ENCODE measurements around the gene LONRF2.
"Not testable (repeated sequence)": the region's sequence is repeated elsewhere in the genome, so short reads cannot be mapped to it uniquely, and the experiment has no call there.

Gene LONRF2

DNA sequence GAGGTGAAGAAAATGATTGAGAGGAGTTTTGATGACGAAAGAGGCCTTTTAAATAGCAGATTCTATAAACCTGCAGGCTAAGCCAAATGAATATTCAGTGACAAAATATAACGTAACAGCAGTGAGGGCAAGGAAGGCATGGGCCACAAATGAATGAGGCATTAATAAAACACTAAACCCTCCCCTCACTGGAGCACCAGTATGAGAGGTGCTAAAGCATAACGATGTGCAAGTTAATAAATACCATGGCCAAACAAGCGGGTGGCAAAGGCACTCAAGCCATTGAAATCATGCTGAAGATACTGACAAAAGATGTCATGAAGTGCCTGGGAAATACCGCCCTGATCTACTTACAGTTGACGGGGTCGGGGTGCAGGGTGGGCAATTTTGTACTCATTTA is 30.2 kb upstream of the LONRF2 start:
- ChIA-PET CTCF (no interaction called here), POLR2A (no interaction called here)
- no peak for DNase-seq (ENCODE audit: low read depth, low spot score)
- H3K4me3 ChIP-seq (ENCODE audit: low read depth, low read length): no peak overlapping the region
- TF ChIP-seq, protein P1, sequence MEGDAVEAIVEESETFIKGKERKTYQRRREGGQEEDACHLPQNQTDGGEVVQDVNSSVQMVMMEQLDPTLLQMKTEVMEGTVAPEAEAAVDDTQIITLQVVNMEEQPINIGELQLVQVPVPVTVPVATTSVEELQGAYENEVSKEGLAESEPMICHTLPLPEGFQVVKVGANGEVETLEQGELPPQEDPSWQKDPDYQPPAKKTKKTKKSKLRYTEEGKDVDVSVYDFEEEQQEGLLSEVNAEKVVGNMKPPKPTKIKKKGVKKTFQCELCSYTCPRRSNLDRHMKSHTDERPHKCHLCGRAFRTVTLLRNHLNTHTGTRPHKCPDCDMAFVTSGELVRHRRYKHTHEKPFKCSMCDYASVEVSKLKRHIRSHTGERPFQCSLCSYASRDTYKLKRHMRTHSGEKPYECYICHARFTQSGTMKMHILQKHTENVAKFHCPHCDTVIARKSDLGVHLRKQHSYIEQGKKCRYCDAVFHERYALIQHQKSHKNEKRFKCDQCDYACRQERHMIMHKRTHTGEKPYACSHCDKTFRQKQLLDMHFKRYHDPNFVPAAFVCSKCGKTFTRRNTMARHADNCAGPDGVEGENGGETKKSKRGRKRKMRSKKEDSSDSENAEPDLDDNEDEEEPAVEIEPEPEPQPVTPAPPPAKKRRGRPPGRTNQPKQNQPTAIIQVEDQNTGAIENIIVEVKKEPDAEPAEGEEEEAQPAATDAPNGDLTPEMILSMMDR (IDR thresholded peaks at IDR 0.05; ENCODE audit: insufficient read depth, low read length, missing control alignments): no peak

DNA sequence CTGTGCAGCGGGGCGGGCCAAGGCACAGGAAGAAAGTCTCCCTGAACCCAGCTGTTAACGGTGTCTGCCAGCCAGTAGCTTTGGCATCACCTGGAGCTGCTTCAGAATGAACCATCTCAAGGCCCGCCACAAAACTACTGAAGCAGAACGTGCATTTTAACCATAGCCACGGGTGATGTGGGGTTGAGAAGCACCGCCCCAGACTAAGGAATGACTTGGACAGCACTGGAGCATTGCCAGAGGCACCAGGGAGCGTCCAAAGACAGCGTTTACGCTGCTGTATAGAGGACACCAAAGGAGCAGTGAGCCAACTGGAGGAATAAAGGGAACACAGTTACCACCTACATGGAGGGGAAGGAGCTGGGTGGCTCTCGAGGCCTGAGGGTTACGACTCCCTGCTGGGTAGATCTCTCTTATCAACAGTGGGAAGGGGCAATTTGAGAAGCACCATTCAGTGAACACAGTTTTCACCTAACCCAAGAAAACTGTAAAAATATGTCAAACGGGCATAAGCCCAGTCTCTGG is 28.4 kb upstream of the LONRF2 start:
- CTCF ChIA-PET: interaction anchor here (3.1 kb wide), 1 partner anchor 30 kb away, joined by 9 read pairs; no protein-coding TSS in a partner anchor

DNA sequence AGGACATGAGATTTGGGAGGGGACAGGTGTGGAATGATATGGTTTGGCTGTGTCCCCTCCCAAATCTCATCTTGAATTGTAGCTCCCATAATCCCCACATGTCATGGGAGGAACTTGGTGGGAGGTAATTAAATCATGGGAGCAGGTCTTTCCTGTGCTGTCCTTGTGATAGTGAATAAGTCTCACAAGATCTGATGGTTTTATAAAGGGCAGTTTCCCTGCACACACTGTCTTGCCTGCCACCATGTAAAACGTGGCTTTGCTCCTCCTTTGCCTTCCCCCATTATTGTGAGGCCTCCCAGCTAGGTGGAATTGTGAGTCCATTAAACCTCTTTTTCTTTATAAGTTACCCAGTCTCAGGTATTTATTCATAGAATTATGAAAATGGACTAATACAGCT is 22.8 kb upstream of the LONRF2 start:
- DNase-seq (ENCODE audit: low read depth, low spot score); H3K4me3 ChIP-seq (ENCODE audit: low read depth, low read length); POLR2A ChIA-PET: not testable (repeated sequence)
- CTCF ChIA-PET: interaction anchor here (1.2 kb wide), 1 partner anchor 82 kb away, joined by 4 read pairs; no protein-coding TSS in a partner anchor

More for the DNA sequence above, 28.4 kb upstream of the LONRF2 start:
- DNase-seq (ENCODE audit: low read depth, low spot score): no peak
- POLR2A ChIA-PET: no interaction called here
- TF ChIP-seq, protein P1 (IDR thresholded peaks at IDR 0.05; ENCODE audit: insufficient read depth, low read length, missing control alignments): no peak
- no peak overlapping the region for H3K4me3 ChIP-seq (ENCODE audit: low read depth, low read length)

DNA sequence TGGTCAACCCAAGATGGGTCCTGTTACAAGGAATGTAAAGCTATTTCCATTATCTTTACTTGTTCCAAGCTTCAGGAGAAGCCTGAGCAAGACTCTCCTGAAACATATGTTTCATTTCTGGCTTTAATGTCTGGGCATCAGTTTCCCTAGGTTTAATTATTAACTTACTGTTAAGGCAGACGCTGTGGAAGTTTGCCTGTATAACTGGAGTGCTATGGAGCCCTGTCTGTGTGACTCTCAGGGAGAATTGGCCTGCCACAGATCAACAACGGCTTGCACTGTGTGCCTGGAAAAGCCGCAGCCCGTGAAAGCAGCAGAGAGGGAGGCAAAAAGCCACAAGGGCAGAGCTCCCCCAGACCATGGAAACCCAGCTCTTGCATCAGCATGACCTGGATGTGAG is 22.1 kb upstream of the LONRF2 start:
- no peak overlapping the region for H3K4me3 ChIP-seq (ENCODE audit: low read depth, low read length)
- ChIA-PET CTCF (interaction anchor here (1.2 kb wide), 1 partner anchor 82 kb away, joined by 4 read pairs; no protein-coding TSS in a partner anchor), POLR2A (no interaction called here)
- no peak for DNase-seq (ENCODE audit: low read depth, low spot score)
- TF ChIP-seq, protein P1 (IDR thresholded peaks at IDR 0.05; ENCODE audit: insufficient read depth, low read length, missing control alignments): no peak

DNA sequence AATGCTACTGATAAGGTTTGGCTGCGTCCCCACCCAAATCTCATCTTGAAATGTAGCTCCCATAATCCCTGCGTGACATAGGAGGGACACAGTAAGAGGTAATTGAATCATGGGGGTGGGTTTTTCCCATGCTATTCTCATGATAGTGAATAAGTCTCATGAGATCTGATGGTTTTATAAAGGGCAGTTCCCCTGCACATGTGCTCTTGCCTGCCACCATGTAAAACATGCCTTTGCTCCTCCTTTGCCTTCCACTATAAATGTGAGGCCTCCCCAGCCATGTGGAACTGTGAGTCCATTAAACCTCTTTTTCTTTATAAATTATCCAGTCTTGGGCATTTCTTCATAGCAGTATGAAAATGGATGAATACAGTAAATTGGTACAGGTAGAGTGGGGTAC is 20.2 kb upstream of the LONRF2 start:
- CTCF ChIA-PET; H3K4me3 ChIP-seq (ENCODE audit: low read depth, low read length); POLR2A ChIA-PET; DNase-seq (ENCODE audit: low read depth, low spot score): not testable (repeated sequence)

DNA sequence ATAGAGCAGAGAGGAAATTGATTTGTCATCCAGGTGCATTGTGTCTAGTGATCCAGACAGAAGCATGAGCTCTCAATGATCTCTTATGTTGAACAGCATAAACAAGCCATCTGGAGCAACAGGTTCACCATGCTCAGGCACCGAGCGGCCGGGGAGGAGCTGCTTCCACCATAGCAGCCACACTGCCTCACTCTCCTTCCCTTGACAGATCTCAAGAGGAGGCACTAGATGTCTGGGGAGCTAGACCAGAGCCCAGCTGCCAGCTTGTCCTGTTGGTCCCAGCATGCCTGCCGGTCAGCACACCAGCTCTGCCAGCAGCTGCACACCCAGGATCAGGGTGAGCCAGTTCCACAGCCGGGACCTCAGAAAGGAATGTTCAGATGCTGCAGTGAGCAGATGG is 17.5 kb upstream of the LONRF2 start:
- DNase-seq (ENCODE audit: low read depth, low spot score): no peak
- CTCF ChIA-PET: interaction anchor here (1.0 to 1.2 kb wide), 2 partner anchors 24 to 41 kb away, joined by 3 to 4 read pairs; no protein-coding TSS in a partner anchor
- H3K4me3 ChIP-seq (ENCODE audit: low read depth, low read length): no peak overlapping the region
- TF ChIP-seq, protein P1 (IDR thresholded peaks at IDR 0.05; ENCODE audit: insufficient read depth, low read length, missing control alignments): no peak
- POLR2A ChIA-PET: no interaction called here

DNA sequence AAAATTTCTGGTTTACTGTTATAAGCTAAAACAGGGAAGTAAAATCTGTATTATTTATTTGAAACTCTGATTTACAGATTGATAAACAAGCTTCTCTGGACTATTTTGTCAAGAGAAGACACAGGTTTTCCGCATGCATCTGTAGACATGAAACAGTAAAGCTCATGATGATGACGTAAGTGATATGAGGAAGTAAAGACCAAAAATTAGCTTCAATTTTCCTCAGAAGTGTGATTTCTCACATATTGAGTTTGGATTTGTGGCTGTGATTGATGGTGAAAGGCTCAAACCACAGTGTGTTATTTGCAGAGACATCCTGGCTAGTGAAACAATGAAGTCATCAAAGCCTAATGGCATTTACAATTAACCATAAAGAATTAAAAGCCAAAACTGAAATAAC is 12.6 kb upstream of the LONRF2 start:
- CTCF ChIA-PET: interaction anchor here (2.0 kb wide), 1 partner anchor 72 kb away, joined by 5 read pairs; no protein-coding TSS in a partner anchor
- POLR2A ChIA-PET: no interaction called here
- DNase-seq (ENCODE audit: low read depth, low spot score): no peak
- TF ChIP-seq, protein P1 (IDR thresholded peaks at IDR 0.05; ENCODE audit: insufficient read depth, low read length, missing control alignments): no peak
- no peak overlapping the region for H3K4me3 ChIP-seq (ENCODE audit: low read depth, low read length)
